Measurements from ENCODE around the gene SIRT3. TPM values are rescaled to one million over a fixed set of nuclear protein-coding genes. Genes with fewer than 3 reads are reported as not detected.
"Not testable (repeated sequence)": the region's sequence is repeated elsewhere in the genome, so short reads cannot be mapped to it uniquely, and the experiment has no call there.

The SIRT3 gene
- polyA plus RNA-seq, 3 donors: 4.3 to 23.7 (median 4.3) TPM

DNA sequence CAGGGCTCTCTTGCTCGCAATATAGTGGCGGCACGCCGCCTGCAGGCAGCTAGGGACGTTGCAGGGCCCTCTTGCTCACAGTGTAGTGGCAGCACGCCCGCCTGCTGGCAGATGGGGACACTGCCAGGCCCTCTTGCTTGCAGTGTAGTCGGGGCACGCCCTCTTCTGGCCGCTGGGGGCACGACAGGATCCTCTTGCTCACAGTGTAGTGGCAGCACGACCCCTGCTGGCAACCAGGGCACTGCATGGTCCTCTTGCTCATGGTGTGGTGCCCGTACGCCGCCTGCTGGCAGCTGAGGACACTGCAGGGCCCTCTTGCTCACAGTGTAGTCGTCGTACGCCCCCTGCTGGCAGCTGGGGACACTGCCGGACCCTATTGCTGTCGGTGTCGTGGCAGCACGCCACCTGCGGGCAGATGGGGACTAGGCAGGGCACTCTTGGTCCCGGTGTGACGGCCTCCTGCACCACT lies 46.3 kb downstream of the SIRT3 start:
- H3K36me3 Mint-ChIP-seq; H3K9ac ChIP-seq (ENCODE audit: insufficient read depth, low read length, poor library complexity, severe bottlenecking); H3K79me2 ChIP-seq (ENCODE audit: insufficient read depth, low read length); H3K4me3 ChIP-seq (replicated peaks in 1 of 3; ENCODE audit: low read depth in 2 of 3, low read length in 3 of 3); H3K27me3 ChIP-seq (ENCODE audit: control insufficient read depth in 2 of 2, insufficient read depth in 2 of 2, low read length in 2 of 2); intact Hi-C loops (cut with micrococcal nuclease); H4K20me1 ChIP-seq (ENCODE audit: insufficient read depth, low read length); H3K4me1 Mint-ChIP-seq; H3K9me3 Mint-ChIP-seq; H2AFZ ChIP-seq (ENCODE audit: insufficient read depth, low read depth, low read length, poor library complexity, severe bottlenecking); DNase-seq; H3K4me3 Mint-ChIP-seq; H3K36me3 ChIP-seq (replicated peaks in 1 of 2; ENCODE audit: control insufficient read depth in 1 of 2, insufficient read depth in 2 of 2, low read length in 2 of 2); H3K27ac Mint-ChIP-seq; H3K4me1 ChIP-seq (ENCODE audit: control insufficient read depth in 1 of 2, insufficient read depth in 2 of 2, low read length in 2 of 2); H3K4me2 ChIP-seq (replicated peaks; ENCODE audit: extremely low read depth, low read length, poor library complexity, severe bottlenecking); H3K27ac ChIP-seq (ENCODE audit: low read depth in 1 of 2, low read length in 2 of 2); H3K9me3 ChIP-seq (replicated peaks in 1 of 2; ENCODE audit: control insufficient read depth in 1 of 2, insufficient read depth in 1 of 2, low read length in 2 of 2): not testable (repeated sequence)
- TF ChIP-seq, protein P1, sequence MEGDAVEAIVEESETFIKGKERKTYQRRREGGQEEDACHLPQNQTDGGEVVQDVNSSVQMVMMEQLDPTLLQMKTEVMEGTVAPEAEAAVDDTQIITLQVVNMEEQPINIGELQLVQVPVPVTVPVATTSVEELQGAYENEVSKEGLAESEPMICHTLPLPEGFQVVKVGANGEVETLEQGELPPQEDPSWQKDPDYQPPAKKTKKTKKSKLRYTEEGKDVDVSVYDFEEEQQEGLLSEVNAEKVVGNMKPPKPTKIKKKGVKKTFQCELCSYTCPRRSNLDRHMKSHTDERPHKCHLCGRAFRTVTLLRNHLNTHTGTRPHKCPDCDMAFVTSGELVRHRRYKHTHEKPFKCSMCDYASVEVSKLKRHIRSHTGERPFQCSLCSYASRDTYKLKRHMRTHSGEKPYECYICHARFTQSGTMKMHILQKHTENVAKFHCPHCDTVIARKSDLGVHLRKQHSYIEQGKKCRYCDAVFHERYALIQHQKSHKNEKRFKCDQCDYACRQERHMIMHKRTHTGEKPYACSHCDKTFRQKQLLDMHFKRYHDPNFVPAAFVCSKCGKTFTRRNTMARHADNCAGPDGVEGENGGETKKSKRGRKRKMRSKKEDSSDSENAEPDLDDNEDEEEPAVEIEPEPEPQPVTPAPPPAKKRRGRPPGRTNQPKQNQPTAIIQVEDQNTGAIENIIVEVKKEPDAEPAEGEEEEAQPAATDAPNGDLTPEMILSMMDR (IDR thresholded peaks at IDR 0.05): peak; percentile 36
- peaks cover 5 to 12% (median 6%) of the 10 kb centered on the region in 3 donors for H3K27me3 Mint-ChIP-seq (ENCODE audit: low read depth in 3 of 3)
- 53% methylated on average over 3 of the region's 25 CpGs for whole genome bisulfite sequencing (ENCODE audit: insufficient coverage)

DNA sequence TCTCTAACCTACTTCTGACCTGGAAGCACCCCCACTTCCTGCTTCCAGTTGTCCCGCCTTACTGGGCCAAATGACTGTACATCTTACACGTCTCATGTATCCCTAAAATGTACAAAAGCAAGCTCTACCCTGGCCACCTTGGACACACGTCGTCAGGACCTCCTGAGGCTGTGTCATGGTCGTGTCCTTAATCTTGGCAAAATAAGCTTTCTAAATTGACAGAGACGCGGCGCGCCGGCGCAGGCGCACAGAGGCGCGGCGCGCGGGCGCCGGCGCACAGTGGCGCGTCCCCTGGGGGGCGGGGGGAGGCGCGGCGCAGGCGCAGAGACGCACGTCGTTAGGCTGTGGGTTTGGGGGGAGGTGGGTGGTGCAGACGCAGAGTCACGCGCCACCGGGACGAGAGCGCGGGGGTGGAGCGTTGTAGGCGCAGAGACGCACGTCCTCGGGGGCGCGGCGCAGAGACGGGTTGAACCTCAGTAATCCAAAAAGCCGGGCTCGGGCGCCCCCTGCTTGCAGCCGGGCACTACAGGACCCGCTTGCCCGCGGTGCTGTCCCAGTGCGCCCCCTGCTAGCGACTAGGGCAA lies 46.9 kb downstream of the SIRT3 start:
- H3K27ac Mint-ChIP-seq; DNase-seq; intact Hi-C loops (cut with micrococcal nuclease); H3K9ac ChIP-seq (ENCODE audit: insufficient read depth, low read length, poor library complexity, severe bottlenecking); H3K4me1 Mint-ChIP-seq; H3K4me1 ChIP-seq (ENCODE audit: control insufficient read depth in 1 of 2, insufficient read depth in 2 of 2, low read length in 2 of 2); H3K36me3 Mint-ChIP-seq; H2AFZ ChIP-seq (ENCODE audit: insufficient read depth, low read depth, low read length, poor library complexity, severe bottlenecking); H3K4me3 ChIP-seq (replicated peaks in 1 of 3; ENCODE audit: low read depth in 2 of 3, low read length in 3 of 3); H3K9me3 Mint-ChIP-seq; H3K4me2 ChIP-seq (replicated peaks; ENCODE audit: extremely low read depth, low read length, poor library complexity, severe bottlenecking); H3K4me3 Mint-ChIP-seq; H3K27ac ChIP-seq (ENCODE audit: low read depth in 1 of 2, low read length in 2 of 2); H3K27me3 ChIP-seq (ENCODE audit: control insufficient read depth in 2 of 2, insufficient read depth in 2 of 2, low read length in 2 of 2); H3K36me3 ChIP-seq (replicated peaks in 1 of 2; ENCODE audit: control insufficient read depth in 1 of 2, insufficient read depth in 2 of 2, low read length in 2 of 2); H3K79me2 ChIP-seq (ENCODE audit: insufficient read depth, low read length); H4K20me1 ChIP-seq (ENCODE audit: insufficient read depth, low read length); H3K9me3 ChIP-seq (replicated peaks in 1 of 2; ENCODE audit: control insufficient read depth in 1 of 2, insufficient read depth in 1 of 2, low read length in 2 of 2): not testable (repeated sequence)
- H3K27me3 Mint-ChIP-seq (ENCODE audit: low read depth in 3 of 3): peaks cover 5 to 13% (median 6%) of the 10 kb centered on the region in 3 donors
- WGBS (ENCODE audit: insufficient coverage): 62% methylated on average over 10 of the region's 55 CpGs

DNA sequence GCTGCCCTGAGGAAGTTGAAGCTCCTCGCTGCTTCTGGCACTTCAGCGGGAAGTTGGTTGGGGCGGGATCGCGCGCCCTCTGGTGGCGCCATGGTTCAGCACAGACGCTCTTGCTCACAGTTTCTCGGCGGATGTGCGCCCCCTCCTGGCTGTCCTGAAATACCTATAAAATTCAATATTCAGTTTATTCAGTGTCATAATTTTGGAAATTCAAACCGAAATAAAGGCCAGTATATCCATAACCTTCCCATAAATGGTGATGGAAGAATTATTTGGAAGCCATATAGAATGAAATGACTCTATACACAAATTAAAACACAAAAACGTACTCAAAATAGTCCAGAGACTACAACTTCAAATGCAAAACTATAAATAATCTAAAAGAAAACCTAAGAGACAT lies 55.9 kb downstream of the SIRT3 start:
- H2AFZ ChIP-seq (ENCODE audit: insufficient read depth, low read depth, low read length, poor library complexity, severe bottlenecking); H3K4me2 ChIP-seq (replicated peaks; ENCODE audit: extremely low read depth, low read length, poor library complexity, severe bottlenecking); H3K79me2 ChIP-seq (ENCODE audit: insufficient read depth, low read length); DNase-seq; H3K4me3 Mint-ChIP-seq; H3K9me3 ChIP-seq (replicated peaks in 1 of 2; ENCODE audit: control insufficient read depth in 1 of 2, insufficient read depth in 1 of 2, low read length in 2 of 2); H3K36me3 Mint-ChIP-seq; H4K20me1 ChIP-seq (ENCODE audit: insufficient read depth, low read length); H3K27me3 ChIP-seq (ENCODE audit: control insufficient read depth in 2 of 2, insufficient read depth in 2 of 2, low read length in 2 of 2); H3K4me1 ChIP-seq (ENCODE audit: control insufficient read depth in 1 of 2, insufficient read depth in 2 of 2, low read length in 2 of 2); intact Hi-C loops (cut with micrococcal nuclease); H3K27ac Mint-ChIP-seq; H3K9me3 Mint-ChIP-seq; H3K27me3 Mint-ChIP-seq (ENCODE audit: low read depth in 3 of 3); H3K4me1 Mint-ChIP-seq; H3K9ac ChIP-seq (ENCODE audit: insufficient read depth, low read length, poor library complexity, severe bottlenecking); H3K4me3 ChIP-seq (replicated peaks in 1 of 3; ENCODE audit: low read depth in 2 of 3, low read length in 3 of 3); H3K36me3 ChIP-seq (replicated peaks in 1 of 2; ENCODE audit: control insufficient read depth in 1 of 2, insufficient read depth in 2 of 2, low read length in 2 of 2); H3K27ac ChIP-seq (ENCODE audit: low read depth in 1 of 2, low read length in 2 of 2): not testable (repeated sequence)
- no CpG with 5 or more reads among the region's 13 CpGs for WGBS (ENCODE audit: insufficient coverage)
